Central memory CD8-positive, alpha-beta T cell (primary cell): ENCODE results near the gene SLC17A2.
"Not testable (repeated sequence)": the region's sequence is repeated elsewhere in the genome, so short reads cannot be mapped to it uniquely, and the experiment has no call there.

Experiments used
- ATAC-seq: fragments of 150-1000 bp; cut with Tn5 transposase; replicated peaks from 2 replicates; pipeline ENCODE4 v1.10.0; 2022; ENCODE audit warnings: mild to moderate bottlenecking, moderate FRiP score, moderate number of reproducible peaks; ENCODE audit not compliant: poor library complexity, severe bottlenecking; ENCODE audit errors: extremely low read depth
- DNase-seq, 2 donors: peaks; one replicate each; pipeline ENCODE4 v3.0.0; 2021; ENCODE audit warnings: low spot score in 2 of 2
- H3K27ac Mint-ChIP-seq: one replicate; pipeline ENCODE4 v1.8.0; 2022; ENCODE audit warnings: low read depth, mild to moderate bottlenecking, moderate library complexity, mixed read lengths
- H3K27me3 Mint-ChIP-seq: one replicate; pipeline ENCODE4 v1.8.0; 2022; ENCODE audit warnings: mixed read lengths
- H3K36me3 Mint-ChIP-seq: one replicate; pipeline ENCODE4 v1.8.0; 2022; ENCODE audit warnings: mild to moderate bottlenecking, moderate library complexity, mixed read lengths; ENCODE audit not compliant: insufficient read depth
- H3K4me1 Mint-ChIP-seq: one replicate; pipeline ENCODE4 v1.8.0; 2022; ENCODE audit warnings: mixed read lengths
- H3K4me3 Mint-ChIP-seq: one replicate; pipeline ENCODE4 v1.8.0; 2022; ENCODE audit warnings: mild to moderate bottlenecking, moderate library complexity, mixed read lengths
- H3K9me3 Mint-ChIP-seq: one replicate; pipeline ENCODE4 v1.8.0; 2022; ENCODE audit warnings: mixed read lengths

Gene SLC17A2

GRCh38 chr6:25947492-25947891 is 17.0 kb upstream of the SLC17A2 start:
- Mint-ChIP-seq H3K27me3 (peaks cover 21% of the 10 kb centered on the region), H3K4me1 (peaks cover 11% of the 10 kb centered on the region)
- not testable (repeated sequence) for ATAC-seq, H3K36me3 Mint-ChIP-seq, H3K9me3 Mint-ChIP-seq, DNase-seq, H3K27ac Mint-ChIP-seq, H3K4me3 Mint-ChIP-seq

GRCh38 chr6:25946631-25947030 is 16.1 kb upstream of the SLC17A2 start:
- no peak for DNase-seq
- peaks cover 12% of the 10 kb centered on the region for H3K27me3 Mint-ChIP-seq
- H3K4me1 Mint-ChIP-seq: peaks cover 11% of the 10 kb centered on the region
- ATAC-seq: no peak
- no peaks in the 10 kb centered on the region for H3K9me3 Mint-ChIP-seq
- no peak overlapping the region for H3K4me3 Mint-ChIP-seq
- peak overlapping the region; percentile 9 for H3K27ac Mint-ChIP-seq
- peaks cover 2% of the 10 kb centered on the region for H3K36me3 Mint-ChIP-seq

- H3K27ac Mint-ChIP-seq, H3K4me3 Mint-ChIP-seq, ATAC-seq, H3K36me3 Mint-ChIP-seq, DNase-seq, H3K9me3 Mint-ChIP-seq: not testable (repeated sequence)
- Mint-ChIP-seq H3K27me3 (peaks cover 10% of the 10 kb centered on the region), H3K4me1 (peaks cover 11% of the 10 kb centered on the region)
Measured at GRCh38 chr6:25945738-25946137, 15.2 kb upstream of the SLC17A2 start.

- Mint-ChIP-seq H3K4me1 (peaks cover 11% of the 10 kb centered on the region), H3K36me3 (peaks cover 1% of the 10 kb centered on the region), H3K4me3 (no peak overlapping the region), H3K27me3 (peaks cover 10% of the 10 kb centered on the region), H3K9me3 (no peaks in the 10 kb centered on the region), H3K27ac (no peak overlapping the region)
- DNase-seq: no peak
- ATAC-seq: peak; percentile 19
Measured at GRCh38 chr6:25944688-25945574, 14.4 kb upstream of the SLC17A2 start.

GRCh38 chr6:25943887-25944286 is 13.4 kb upstream of the SLC17A2 start:
- Mint-ChIP-seq H3K27me3 (peaks cover 13% of the 10 kb centered on the region), H3K36me3 (peaks cover 1% of the 10 kb centered on the region), H3K9me3 (no peaks in the 10 kb centered on the region), H3K4me3 (no peak overlapping the region), H3K27ac (no peak overlapping the region), H3K4me1 (peaks cover 11% of the 10 kb centered on the region)
- DNase-seq: no peak
- ATAC-seq: no peak

- DNase-seq (no peak), ATAC-seq (no peak)
- Mint-ChIP-seq H3K27me3 (peaks cover 19% of the 10 kb centered on the region), H3K4me1 (peaks cover 11% of the 10 kb centered on the region), H3K27ac (no peak overlapping the region), H3K36me3 (no peaks in the 10 kb centered on the region), H3K4me3 (no peak overlapping the region), H3K9me3 (no peaks in the 10 kb centered on the region)
Measured at GRCh38 chr6:25942561-25943147, 12.2 kb upstream of the SLC17A2 start.

GRCh38 chr6:25939593-25939992 is 9.1 kb upstream of the SLC17A2 start:
- DNase-seq (no peak), ATAC-seq (no peak)
- H3K4me3 Mint-ChIP-seq: no peak overlapping the region
- H3K9me3 Mint-ChIP-seq: no peaks in the 10 kb centered on the region
- H3K27me3 Mint-ChIP-seq: peaks cover 29% of the 10 kb centered on the region
- no peak overlapping the region for H3K27ac Mint-ChIP-seq
- no peaks in the 10 kb centered on the region for H3K36me3 Mint-ChIP-seq
- H3K4me1 Mint-ChIP-seq: no peaks in the 10 kb centered on the region

GRCh38 chr6:25935953-25936352 is 5.5 kb upstream of the SLC17A2 start:
- H3K27me3 Mint-ChIP-seq: peaks cover 50% of the 10 kb centered on the region
- no peak for ATAC-seq

GRCh38 chr6:25934735-25935313 is 4.3 kb upstream of the SLC17A2 start:
- DNase-seq: no peak

More at GRCh38 chr6:25935953-25936352, 5.5 kb upstream of the SLC17A2 start:
- no peak for DNase-seq
- H3K4me1 Mint-ChIP-seq: no peaks in the 10 kb centered on the region
- H3K9me3 Mint-ChIP-seq: no peaks in the 10 kb centered on the region
- no peak overlapping the region for H3K4me3 Mint-ChIP-seq
- no peaks in the 10 kb centered on the region for H3K36me3 Mint-ChIP-seq
- H3K27ac Mint-ChIP-seq: no peak overlapping the region

GRCh38 chr6:25934156-25934555 is 3.7 kb upstream of the SLC17A2 start:
- Mint-ChIP-seq H3K4me1 (no peaks in the 10 kb centered on the region), H3K4me3 (no peak overlapping the region), H3K36me3 (no peaks in the 10 kb centered on the region), H3K27ac (no peak overlapping the region), H3K9me3 (no peaks in the 10 kb centered on the region), H3K27me3 (peaks cover 60% of the 10 kb centered on the region)
- DNase-seq: no peak
- ATAC-seq: no peak

More at GRCh38 chr6:25934735-25935313, 4.3 kb upstream of the SLC17A2 start:
- H3K4me1 Mint-ChIP-seq: no peaks in the 10 kb centered on the region
- no peak for ATAC-seq
- H3K27ac Mint-ChIP-seq: no peak overlapping the region
- no peak overlapping the region for H3K4me3 Mint-ChIP-seq
- H3K27me3 Mint-ChIP-seq: peaks cover 59% of the 10 kb centered on the region
- no peaks in the 10 kb centered on the region for H3K36me3 Mint-ChIP-seq
- H3K9me3 Mint-ChIP-seq: no peaks in the 10 kb centered on the region

GRCh38 chr6:25931411-25931709 is 869 bp upstream of the SLC17A2 start:
- Mint-ChIP-seq H3K36me3 (no peaks in the 10 kb centered on the region), H3K4me3 (no peak overlapping the region), H3K4me1 (no peaks in the 10 kb centered on the region), H3K9me3 (no peaks in the 10 kb centered on the region), H3K27me3 (peaks cover 45% of the 10 kb centered on the region), H3K27ac (no peak overlapping the region)
- no peak for ATAC-seq
- DNase-seq: no peak

- H3K27me3 Mint-ChIP-seq: peaks cover 39% of the 10 kb centered on the region
- H3K4me3 Mint-ChIP-seq, H3K36me3 Mint-ChIP-seq, H3K27ac Mint-ChIP-seq, ATAC-seq, H3K4me1 Mint-ChIP-seq, DNase-seq, H3K9me3 Mint-ChIP-seq: not testable (repeated sequence)
Measured at GRCh38 chr6:25929785-25930184, 706 bp downstream of the SLC17A2 start.
